Muscle layer of colon (tissue), 2 donors: ENCODE measurements around the gene PLEKHG1.

Source experiments
- H3K27ac ChIP-seq: one replicate; pipeline ENCODE4 v1.7.0; 2013; ENCODE audit warnings: low read depth, mild to moderate bottlenecking, low read length, moderate library complexity
- H3K27me3 ChIP-seq, 2 donors: one replicate each; pipeline ENCODE4 v1.7.0; 2013; ENCODE audit warnings: low read length in 2 of 2, mild to moderate bottlenecking in 2 of 2; ENCODE audit not compliant: insufficient read depth in 2 of 2, control insufficient read depth in 1 of 2
- H3K36me3 ChIP-seq: one replicate; pipeline ENCODE4 v1.7.0; 2013; ENCODE audit warnings: mild to moderate bottlenecking, low read length; ENCODE audit not compliant: insufficient read depth
- H3K4me1 ChIP-seq: one replicate; pipeline ENCODE4 v1.7.0; 2013; ENCODE audit warnings: mild to moderate bottlenecking, low read length; ENCODE audit not compliant: insufficient read depth
- H3K4me3 ChIP-seq, 2 donors: one replicate each; pipeline ENCODE4 v1.7.0; 2013; ENCODE audit warnings: low read length in 2 of 2, low read depth in 1 of 2, mild to moderate bottlenecking in 1 of 2, moderate library complexity in 1 of 2
- H3K9ac ChIP-seq: one replicate; pipeline ENCODE4 v1.7.0; 2013; ENCODE audit warnings: low read length
- H3K9me3 ChIP-seq: one replicate; pipeline ENCODE4 v1.7.0; 2013; ENCODE audit warnings: mild to moderate bottlenecking, low read length
- donor health status: abdominal sarcoma.
- donor health status: Adenocarcinoma of cecum.

The PLEKHG1 gene

GRCh38 chr6:150620763-150621162 lies 21.1 kb downstream of the PLEKHG1 start:
- Histone ChIP-seq H3K9me3 (no peaks in the 10 kb centered on the region), H3K36me3 (no peaks in the 10 kb centered on the region), H3K9ac (no peak overlapping the region), H3K27ac (no peak overlapping the region), H3K27me3 (no peaks in the 10 kb centered on the region), H3K4me1 (no peaks in the 10 kb centered on the region), H3K4me3 (no peak overlapping the region)

DNA sequence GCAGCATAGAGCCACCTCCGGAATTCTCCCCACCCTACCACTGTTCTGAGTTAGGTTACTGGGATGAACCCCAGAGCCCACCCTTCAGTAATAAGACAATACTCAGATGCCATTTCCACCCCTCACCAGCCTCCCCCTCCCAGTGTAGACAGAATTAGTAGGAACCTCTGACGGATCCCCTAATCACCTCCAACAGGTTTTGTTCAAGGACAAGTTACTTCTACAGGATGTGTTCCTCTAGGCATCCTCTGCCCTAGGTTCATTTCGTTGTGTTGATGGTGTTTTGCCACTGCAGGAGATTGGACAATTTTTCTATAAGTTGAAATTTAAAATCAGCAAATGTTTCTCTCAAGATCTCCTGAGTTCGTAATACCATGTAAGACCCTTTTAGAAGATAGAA lies 22.8 kb downstream of the PLEKHG1 start:
- no peaks in the 10 kb centered on the region for H3K27me3 ChIP-seq
- H3K27ac ChIP-seq = no peak overlapping the region
- no peaks in the 10 kb centered on the region for H3K9me3 ChIP-seq
- peaks cover 4% of the 10 kb centered on the region for H3K4me1 ChIP-seq
- H3K4me3 ChIP-seq = no peak overlapping the region
- H3K9ac ChIP-seq = no peak overlapping the region
- H3K36me3 ChIP-seq = no peaks in the 10 kb centered on the region

GRCh38 chr6:150622941-150623874 lies 23.5 kb downstream of the PLEKHG1 start:
- Histone ChIP-seq H3K4me3 (no peak overlapping the region), H3K27ac (no peak overlapping the region), H3K9ac (no peak overlapping the region), H3K36me3 (no peaks in the 10 kb centered on the region), H3K4me1 (peaks cover 6% of the 10 kb centered on the region), H3K27me3 (no peaks in the 10 kb centered on the region), H3K9me3 (no peaks in the 10 kb centered on the region)

GRCh38 chr6:150624191-150624590 lies 24.5 kb downstream of the PLEKHG1 start:
- H3K9ac ChIP-seq = no peak overlapping the region
- H3K27me3 ChIP-seq = no peaks in the 10 kb centered on the region
- no peak overlapping the region for H3K4me3 ChIP-seq
- no peaks in the 10 kb centered on the region for H3K9me3 ChIP-seq
- peaks cover 6% of the 10 kb centered on the region for H3K4me1 ChIP-seq
- no peaks in the 10 kb centered on the region for H3K36me3 ChIP-seq
- H3K27ac ChIP-seq = no peak overlapping the region

- H3K27me3 ChIP-seq = no peaks in the 10 kb centered on the region
- H3K9me3 ChIP-seq = no peaks in the 10 kb centered on the region
- H3K4me3 ChIP-seq = no peak overlapping the region
- H3K27ac ChIP-seq = no peak overlapping the region
- H3K36me3 ChIP-seq = no peaks in the 10 kb centered on the region
- no peak overlapping the region for H3K9ac ChIP-seq
- H3K4me1 ChIP-seq = peaks cover 6% of the 10 kb centered on the region
Measured at GRCh38 chr6:150625927-150626326, 26.2 kb downstream of the PLEKHG1 start.

- H3K9ac ChIP-seq = no peak overlapping the region
- no peaks in the 10 kb centered on the region for H3K27me3 ChIP-seq
- no peaks in the 10 kb centered on the region for H3K36me3 ChIP-seq
- no peaks in the 10 kb centered on the region for H3K9me3 ChIP-seq
- H3K27ac ChIP-seq = peak overlapping the region; percentile 4
- H3K4me3 ChIP-seq = no peak overlapping the region
- peaks cover 6% of the 10 kb centered on the region for H3K4me1 ChIP-seq
Measured at GRCh38 chr6:150627154-150627553, 27.5 kb downstream of the PLEKHG1 start.

- H3K4me1 ChIP-seq = peaks cover 6% of the 10 kb centered on the region
- H3K36me3 ChIP-seq = no peaks in the 10 kb centered on the region
- peak overlapping the region; percentile 4 for H3K27ac ChIP-seq
Measured at GRCh38 chr6:150627585-150628025, 27.9 kb downstream of the PLEKHG1 start.

DNA sequence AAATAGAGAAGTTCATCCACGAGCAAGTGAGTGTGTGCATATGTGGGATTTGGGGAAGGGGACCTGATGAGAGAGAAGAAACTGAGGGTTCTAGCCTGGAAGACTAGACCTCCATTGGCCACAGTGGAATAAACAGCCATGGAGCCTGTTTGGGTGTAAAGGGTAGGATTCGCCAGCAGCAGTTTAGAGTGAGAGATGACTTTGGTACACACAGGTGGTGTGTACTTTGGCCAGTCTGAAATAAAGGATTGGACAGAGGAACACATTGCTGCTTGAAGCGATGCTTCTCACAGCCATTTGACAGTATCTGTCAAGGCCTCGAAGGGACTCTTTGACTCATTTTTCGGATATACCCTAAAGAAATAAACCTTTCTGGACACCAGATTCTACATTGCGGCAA lies 29.2 kb downstream of the PLEKHG1 start:
- Histone ChIP-seq H3K4me1 (peaks cover 6% of the 10 kb centered on the region), H3K9me3 (no peaks in the 10 kb centered on the region), H3K27ac (no peak overlapping the region), H3K27me3 (no peaks in the 10 kb centered on the region), H3K4me3 (no peak overlapping the region), H3K36me3 (no peaks in the 10 kb centered on the region), H3K9ac (no peak overlapping the region)

More at GRCh38 chr6:150627585-150628025, 27.9 kb downstream of the PLEKHG1 start:
- H3K9ac ChIP-seq = no peak overlapping the region
- no peak overlapping the region for H3K4me3 ChIP-seq
- H3K9me3 ChIP-seq = no peaks in the 10 kb centered on the region
- H3K27me3 ChIP-seq = no peaks in the 10 kb centered on the region

GRCh38 chr6:150631283-150631983 lies 31.7 kb downstream of the PLEKHG1 start:
- H3K9me3 ChIP-seq = no peaks in the 10 kb centered on the region
- H3K4me1 ChIP-seq = peaks cover 6% of the 10 kb centered on the region
- no peak overlapping the region for H3K27ac ChIP-seq
- H3K9ac ChIP-seq = no peak overlapping the region
- H3K27me3 ChIP-seq = no peaks in the 10 kb centered on the region
- no peaks in the 10 kb centered on the region for H3K36me3 ChIP-seq
- H3K4me3 ChIP-seq = no peak overlapping the region

DNA sequence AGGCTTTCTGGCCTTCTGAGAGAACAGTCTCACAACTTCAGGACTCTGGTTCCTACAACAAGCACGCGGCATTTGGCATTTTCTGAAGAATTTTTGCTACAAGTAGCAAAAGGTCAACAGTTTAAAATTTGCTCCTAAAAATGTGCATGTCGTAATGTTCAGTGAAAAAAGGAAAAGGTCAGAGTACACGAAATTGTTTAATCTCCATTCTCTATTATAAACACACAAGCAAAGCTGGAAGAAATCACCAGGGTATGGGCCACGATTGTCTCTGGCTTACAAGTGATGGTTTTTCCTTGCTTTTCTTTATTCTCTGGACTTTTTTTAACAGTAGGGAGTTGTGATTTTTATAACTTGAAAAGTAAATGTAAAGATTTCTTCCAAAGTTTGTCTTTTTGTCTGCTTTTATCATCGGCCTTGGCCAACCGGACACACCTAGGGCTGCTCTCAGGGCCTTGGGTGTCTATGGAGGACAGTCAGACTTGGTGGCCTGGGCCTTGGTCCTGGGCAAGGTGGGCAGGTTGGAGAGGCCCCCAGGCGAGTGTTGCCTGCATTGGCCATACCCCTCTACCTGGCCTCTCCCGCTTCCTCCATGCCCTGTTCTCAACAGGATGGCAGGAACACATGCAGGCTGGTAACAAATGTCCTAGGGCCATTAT lies 32.4 kb downstream of the PLEKHG1 start:
- Histone ChIP-seq H3K4me1 (peaks cover 6% of the 10 kb centered on the region), H3K27me3 (no peaks in the 10 kb centered on the region), H3K9me3 (no peaks in the 10 kb centered on the region), H3K27ac (no peak overlapping the region), H3K36me3 (no peaks in the 10 kb centered on the region), H3K4me3 (no peak overlapping the region), H3K9ac (no peak overlapping the region)

GRCh38 chr6:150632785-150633485 lies 33.2 kb downstream of the PLEKHG1 start:
- Histone ChIP-seq H3K27ac (no peak overlapping the region), H3K4me3 (peak overlapping the region in 1 of 2 donors; percentile 14), H3K9me3 (no peaks in the 10 kb centered on the region), H3K27me3 (no peaks in the 10 kb centered on the region), H3K4me1 (no peaks in the 10 kb centered on the region), H3K36me3 (no peaks in the 10 kb centered on the region), H3K9ac (no peak overlapping the region)
